K562 (cell line): ENCODE data around the gene GAB2. TPM values are rescaled to one million over a fixed set of nuclear protein-coding genes. Genes with fewer than 3 reads are reported as not detected.

ENCODE experiments used
- BACH1 ChIP-seq: fragments of 200-800 bp; sonication (Bioruptor generic); IDR thresholded peaks from 2 replicates; pipeline ENCODE4 v1.6.1; 2016; ENCODE audit warnings: missing genetic modification characterization, missing compliant biosample characterization
- CREB3 ChIP-seq: fragments of 450-650 bp; conservative IDR thresholded peaks from 2 replicates; pipeline ENCODE4 v1.6.1; 2016; ENCODE audit warnings: missing genetic modification characterization, low read depth, mild to moderate bottlenecking, missing compliant biosample characterization, moderate library complexity
- ELK3 ChIP-seq: fragments of 450-650 bp; formaldehyde crosslinking; IDR thresholded peaks from 2 replicates; pipeline ENCODE4 v1.4.0; 2020; ENCODE audit warnings: mild to moderate bottlenecking
- GABPB1 ChIP-seq: sonication (generic); formaldehyde crosslinking; IDR thresholded peaks from 2 replicates; pipeline ENCODE4 v1.8.0; 2022; ENCODE audit warnings: mild to moderate bottlenecking, missing genetic modification reagents
- HLTF ChIP-seq: fragments of 450-650 bp; IDR thresholded peaks from 2 replicates; pipeline ENCODE4 v1.6.1; 2016
- L3MBTL2 ChIP-seq: fragments of 450-650 bp; IDR thresholded peaks from 2 replicates; pipeline ENCODE4 v1.6.1; 2016; ENCODE audit warnings: mild to moderate bottlenecking, moderate library complexity
- MED1 ChIP-seq: sonication (generic); formaldehyde crosslinking; IDR thresholded peaks from 2 replicates; pipeline ENCODE4 v1.8.1; 2023; ENCODE audit warnings: missing genetic modification reagents, borderline replicate concordance
- NCOR1 ChIP-seq: fragments of 450-650 bp; IDR thresholded peaks from 2 replicates; pipeline ENCODE4 v1.6.1; 2016; ENCODE audit warnings: mild to moderate bottlenecking, moderate library complexity
- NR2C1 ChIP-seq, 2 experiments: fragments of 450-650 bp; IDR thresholded peaks; 2 replicates each; pipeline ENCODE4 v1.6.1; 2017; ENCODE audit warnings: mild to moderate bottlenecking in 2 of 2, antibody characterized with exemption in 1 of 2, inconsistent platforms in 1 of 2, missing compliant biosample characterization in 1 of 2, missing genetic modification characterization in 1 of 2
- NR4A1 ChIP-seq, 2 experiments: fragments of 250-450 bp in 1 of 2; fragments of 450-650 bp in 1 of 2; sonication (Bioruptor Pico) in 1 of 2; IDR thresholded peaks; 2 replicates each; pipeline versions ENCODE4 v1.4.0 to v1.6.1; 2016 to 2020; ENCODE audit warnings: mild to moderate bottlenecking in 2 of 2, missing compliant biosample characterization in 1 of 2, missing genetic modification characterization in 1 of 2, moderate library complexity in 1 of 2
- TCF3 ChIP-seq: sonication (generic); formaldehyde crosslinking; IDR thresholded peaks from 2 replicates; pipeline ENCODE4 v1.4.0; 2020; ENCODE audit warnings: mild to moderate bottlenecking, missing genetic modification reagents
- U2AF1 ChIP-seq: fragments of 200-400 bp; formaldehyde crosslinking; optimal IDR thresholded peaks from 2 replicates; pipeline ENCODE3; 2017; ENCODE audit warnings: mild to moderate bottlenecking, low read depth, low read length, moderate library complexity
- ZBTB34 ChIP-seq: fragments of 250-450 bp; sonication (Bioruptor Pico); IDR thresholded peaks from 2 replicates; pipeline ENCODE4 v1.8.0; 2021; ENCODE audit warnings: mild to moderate bottlenecking, moderate library complexity
- ZNF316 ChIP-seq: fragments of 450-650 bp; IDR thresholded peaks from 2 replicates; pipeline ENCODE4 v1.6.1; 2016
- ZNF354B ChIP-seq: fragments of 250-450 bp; sonication (Bioruptor Pico); IDR thresholded peaks from 2 replicates; pipeline ENCODE4 v1.4.0; 2020
- ZNF395 ChIP-seq: fragments of 200-800 bp; sonication (Bioruptor generic); IDR thresholded peaks from 2 replicates; pipeline ENCODE4 v1.6.1; 2017; ENCODE audit warnings: missing genetic modification characterization, missing compliant biosample characterization
- ZNF639 ChIP-seq, 2 experiments: fragments of 200-800 bp in 1 of 2; sonication (Bioruptor generic) in 1 of 2; sonication (generic) in 1 of 2; formaldehyde crosslinking in 1 of 2; IDR thresholded peaks in 1 of 2; conservative IDR thresholded peaks in 1 of 2; 2 replicates each; pipeline versions ENCODE4 v1.5.0 to v1.6.1; 2016 to 2020; ENCODE audit warnings: missing compliant biosample characterization in 1 of 2, missing genetic modification characterization in 1 of 2, missing genetic modification reagents in 1 of 2
- ZNF75A ChIP-seq: fragments of 450-650 bp; formaldehyde crosslinking; IDR thresholded peaks from 2 replicates; pipeline ENCODE4 v1.4.0; 2020; ENCODE audit warnings: mild to moderate bottlenecking
- polyA plus RNA-seq, 8 experiments: library from polyadenylated mRNA; depleted of rRNA in 4 of 8; stranded (reverse) in 5 of 8; unstranded in 3 of 8; fragments of >200 nt; fragmentation: Nextera tagmentation in 2 of 8; fragmentation: Illumina TruSeq in 1 of 8; extraction: Ambion mirVana in 2 of 8; extraction: Trizol in 1 of 8; gene quantifications; 2 replicates each; pipeline versions ENCODE4 v1.2.1 to v1.2.3, GENCODE V29; 2011 to 2014; ENCODE audit warnings: inconsistent platforms in 1 of 8, missing spikeins in 1 of 8
- total RNA-seq, 7 experiments: library from RNA; depleted of rRNA in 6 of 7; stranded (reverse); fragments of >200 nt in 6 of 7; fragmentation: Illumina TruSeq in 2 of 7; extraction: Trizol in 2 of 7; gene quantifications; 2 replicates each; pipeline versions ENCODE4 v1.2.1 to v1.2.3, GENCODE V29; 2011 to 2021; ENCODE audit warnings: low replicate concordance in 1 of 7

Gene GAB2
- total and polyA plus RNA-seq, 9 of the 15 experiments (the other 6 are each of a cell fraction or from before 2014, with no cell fraction given) = 2.3 to 35.2 (median 16.1) TPM

GRCh38 chr11:78166855-78167469, 250.7 kb downstream of the GAB2 start (continued):
- no peak for TF ChIP-seq ZNF75A (CRISPR knock-in tag)
- TF ChIP-seq ZBTB34 = no peak
- no peak for TF ChIP-seq MED1 (CRISPR knock-in tag)
- TF ChIP-seq ZNF316 = no peak
- TF ChIP-seq TCF3 (CRISPR knock-in tag) = peak; percentile 64
- no peak for TF ChIP-seq BACH1
- peak; percentile 26; the same call in 1 of the 2 replicates for TF ChIP-seq NCOR1
- TF ChIP-seq L3MBTL2 = peak; percentile 61; the same call in 1 of the 2 replicates
- TF ChIP-seq NR4A1 (CRISPR knock-in tag; IDR thresholded peaks at IDR 0.05) = no peak
- TF ChIP-seq NR4A1 (tag; IDR thresholded peaks at IDR 0.05) = peak; percentile 54; the same call in 1 of the 2 replicates
- TF ChIP-seq CREB3 (tag) = peak; percentile 76; the same call in 1 of the 2 replicates
- TF ChIP-seq ZNF354B = no peak
- TF ChIP-seq ELK3 (CRISPR knock-in tag) = no peak
- TF ChIP-seq GABPB1 = no peak
- peak; percentile 67; the same call in 1 of the 2 replicates for TF ChIP-seq ZNF395 (CRISPR knock-in tag)
- TF ChIP-seq NR2C1 (IDR thresholded peaks at IDR 0.05) = no peak
- TF ChIP-seq NR2C1 (tag; IDR thresholded peaks at IDR 0.05) = 0 out of 2 replicates have a peak, but pooled peaks have one; percentile 33
- TF ChIP-seq ZNF639 (CRISPR knock-in tag; conservative IDR thresholded peaks at IDR 0.05 in 1 of 2, IDR thresholded peaks at IDR 0.05 in 1 of 2) = peak in 1 of 2 experiments; percentile 72; a peak in 2 of 4 replicates
- TF ChIP-seq HLTF = no peak
- TF ChIP-seq U2AF1 = no peak
